Renal cortex interstitium (tissue), 11 donors: Measurements from ENCODE around the gene MAPK8IP2. TPM values are rescaled to one million over a fixed set of nuclear protein-coding genes. Genes with fewer than 3 reads are reported as not detected.

Experiments
- DNase-seq, 11 donors: peaks; one replicate each; pipeline ENCODE4 v3.0.0-alpha.2; 2013; ENCODE audit warnings: low read depth in 9 of 11, low spot score in 4 of 11; ENCODE audit errors: extremely low read depth in 1 of 11
- polyA plus RNA-seq, 3 donors: library from polyadenylated mRNA; unstranded; fragments of 120-200 nt; gene quantifications; one replicate each; pipeline ENCODE4 v1.2.1, GENCODE V29; 2013; ENCODE audit not compliant: insufficient read length in 3 of 3

MAPK8IP2 gene
- polyA plus RNA-seq, 3 donors = 0.78 to 1.0 (median 0.98) TPM

DNA sequence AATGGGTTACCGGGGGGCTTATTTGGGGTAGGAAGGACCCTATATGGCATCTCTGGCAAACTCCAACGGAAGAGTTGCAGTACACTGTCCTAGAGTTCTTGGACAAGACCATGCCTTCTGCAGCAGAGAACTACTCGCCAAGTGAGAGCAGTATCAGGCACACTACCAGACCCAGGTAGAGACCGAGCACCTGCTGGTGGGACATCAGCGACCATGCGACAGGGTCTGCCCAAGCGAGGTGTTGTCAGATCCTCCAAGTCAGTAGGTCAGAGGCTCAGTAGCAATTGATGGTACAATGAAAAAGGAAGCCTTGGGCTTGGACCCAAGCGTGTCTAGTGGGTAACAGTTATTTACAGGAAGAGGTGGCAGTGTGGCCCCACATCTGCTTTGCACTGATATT, 14.8 kb upstream of the MAPK8IP2 start:
- DNase-seq = no peak

GRCh38 chr22:50586416-50586815, 14.2 kb upstream of the MAPK8IP2 start:
- no peak for DNase-seq

GRCh38 chr22:50587407-50587806, 13.2 kb upstream of the MAPK8IP2 start:
- DNase-seq = no peak

- no peak for DNase-seq
Measured at GRCh38 chr22:50595189-50595588, 5.4 kb upstream of the MAPK8IP2 start.

DNA sequence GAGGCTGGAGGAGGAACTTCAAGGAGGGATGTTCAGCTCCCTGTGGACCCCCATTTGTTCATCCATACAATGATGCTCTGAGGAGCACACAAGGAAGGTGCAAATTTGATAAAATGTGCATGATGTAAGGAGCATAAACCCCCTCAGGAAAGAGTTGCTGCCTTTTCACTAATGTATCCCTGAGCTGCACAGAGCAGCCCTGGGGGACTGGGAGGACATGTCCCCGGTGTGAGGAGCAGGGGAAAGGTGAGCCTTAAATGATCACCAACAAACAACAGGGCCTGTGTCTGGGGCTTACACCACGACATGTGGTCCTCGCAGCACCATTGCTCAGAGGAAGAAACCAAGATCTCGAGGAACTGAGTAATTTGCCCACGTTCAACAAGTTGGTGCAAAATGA, 3.5 kb upstream of the MAPK8IP2 start:
- no peak for DNase-seq

- peak in 6 of 11 donors; percentile 35 to 64 (median 49) for DNase-seq
Measured at GRCh38 chr22:50599816-50600455, 657 bp upstream of the MAPK8IP2 start.

- DNase-seq = no peak
Measured at GRCh38 chr22:50600967-50601668, 525 bp downstream of the MAPK8IP2 start.

GRCh38 chr22:50601669-50602337, 1.2 kb downstream of the MAPK8IP2 start:
- no peak for DNase-seq

- DNase-seq = no peak
Measured at GRCh38 chr22:50602338-50602700, 1.7 kb downstream of the MAPK8IP2 start.

- no peak for DNase-seq
Measured at GRCh38 chr22:50603511-50604255, 3.1 kb downstream of the MAPK8IP2 start.

- DNase-seq = no peak
Measured at GRCh38 chr22:50604256-50605001, 3.8 kb downstream of the MAPK8IP2 start.

DNA sequence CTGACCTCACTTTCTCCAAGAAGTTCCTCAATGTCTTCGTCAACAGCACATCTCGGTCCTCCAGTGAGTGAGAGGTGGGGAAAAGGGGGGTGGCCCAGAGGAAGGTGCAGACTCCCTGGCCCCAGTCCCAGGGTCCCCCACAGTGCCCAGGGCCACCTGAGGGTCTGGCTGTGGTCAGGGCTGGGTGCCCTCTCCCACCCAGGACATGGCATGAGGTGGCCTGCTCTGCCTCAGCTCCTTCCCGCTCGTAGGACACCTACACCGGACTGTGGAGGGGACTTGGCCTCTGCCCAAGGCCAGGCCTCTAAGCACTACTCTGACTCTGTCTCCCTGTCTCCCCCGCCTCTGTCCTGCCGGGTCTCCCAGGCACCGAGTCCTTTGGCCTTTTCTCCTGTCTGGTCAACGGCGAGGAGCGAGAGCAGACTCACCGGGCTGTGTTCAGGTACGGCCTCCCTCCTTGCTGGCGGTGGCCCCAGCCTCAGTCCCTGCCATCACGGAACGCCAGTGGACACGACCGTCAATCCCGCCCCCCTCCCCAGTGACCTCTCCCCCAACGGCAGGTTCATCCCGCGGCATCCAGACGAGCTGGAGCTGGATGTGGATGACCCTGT, 4.5 kb downstream of the MAPK8IP2 start:
- no peak for DNase-seq

- no peak for DNase-seq
Measured at GRCh38 chr22:50605613-50606074, 5.1 kb downstream of the MAPK8IP2 start.

DNA sequence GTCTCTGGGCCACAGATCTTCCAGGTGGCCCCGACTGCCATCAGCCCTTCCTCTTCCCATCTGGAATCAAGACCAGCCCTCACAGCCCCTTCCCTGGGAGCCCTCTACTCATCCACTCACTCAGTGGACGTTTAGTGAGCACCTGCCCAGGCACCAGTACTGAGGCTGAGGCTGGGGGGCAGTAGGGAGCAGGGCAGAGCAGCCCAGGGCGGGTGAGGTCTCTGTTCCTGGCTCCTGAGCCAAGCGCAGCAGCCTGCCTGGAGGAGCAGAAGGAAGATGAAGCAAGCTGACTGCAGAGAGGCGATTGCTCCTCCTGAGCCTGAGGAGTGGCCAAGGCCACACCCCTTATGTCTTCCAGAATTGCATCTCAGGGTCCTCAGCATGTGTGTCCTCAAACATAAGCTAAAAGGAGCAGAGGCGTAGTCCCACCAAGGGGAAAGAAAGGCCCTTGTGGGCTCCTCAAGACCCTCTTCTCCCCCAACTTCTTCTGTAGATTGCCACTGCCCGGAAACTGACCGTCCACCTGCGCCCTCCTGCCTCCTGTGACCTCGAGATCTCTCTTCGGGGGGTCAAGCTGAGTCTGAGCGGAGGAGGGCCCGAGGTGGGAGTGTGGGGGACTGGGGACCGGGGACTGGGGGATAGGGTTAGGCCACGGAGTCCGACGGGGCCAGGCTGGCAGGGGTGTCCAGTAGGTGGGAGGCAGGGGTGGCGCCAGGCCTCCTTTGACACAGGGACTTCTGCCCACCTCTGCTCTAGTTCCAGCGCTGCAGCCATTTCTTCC, 5.8 kb downstream of the MAPK8IP2 start:
- no peak for DNase-seq

GRCh38 chr22:50606946-50607658, 6.5 kb downstream of the MAPK8IP2 start:
- DNase-seq = no peak

DNA sequence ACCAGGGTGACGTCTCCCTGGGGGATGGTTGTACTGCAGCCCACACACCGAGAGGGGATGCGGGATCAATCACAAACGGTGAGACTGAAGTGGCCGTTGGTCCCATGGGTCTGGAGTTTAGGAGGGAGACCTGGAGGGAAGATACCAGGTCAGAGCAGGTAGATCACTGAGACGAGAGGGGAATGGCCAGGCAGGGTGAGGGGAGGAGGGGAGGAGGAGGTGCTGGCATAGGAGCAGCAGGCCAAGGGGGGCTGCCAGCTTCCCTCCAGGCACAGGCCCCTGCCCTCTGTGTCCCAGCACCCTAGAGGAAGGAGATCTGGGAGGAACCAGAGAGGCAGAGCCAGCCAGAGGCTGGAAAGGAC, 7.0 kb downstream of the MAPK8IP2 start:
- no peak for DNase-seq
